IPS-18c (cell line): ENCODE results near the gene COL23A1.

Source experiments
- H3K4me3 ChIP-seq: 2 replicates; pipeline ENCODE4 v1.7.0; 2013; ENCODE audit warnings: low read depth, mild to moderate bottlenecking, low read length, moderate library complexity; ENCODE audit not compliant: insufficient read depth
- H3K9me3 ChIP-seq: one replicate; pipeline ENCODE4 v1.6.1; 2013; ENCODE audit warnings: mild to moderate bottlenecking, low read length, moderate library complexity; ENCODE audit not compliant: control insufficient read depth, insufficient read depth

COL23A1 gene

DNA sequence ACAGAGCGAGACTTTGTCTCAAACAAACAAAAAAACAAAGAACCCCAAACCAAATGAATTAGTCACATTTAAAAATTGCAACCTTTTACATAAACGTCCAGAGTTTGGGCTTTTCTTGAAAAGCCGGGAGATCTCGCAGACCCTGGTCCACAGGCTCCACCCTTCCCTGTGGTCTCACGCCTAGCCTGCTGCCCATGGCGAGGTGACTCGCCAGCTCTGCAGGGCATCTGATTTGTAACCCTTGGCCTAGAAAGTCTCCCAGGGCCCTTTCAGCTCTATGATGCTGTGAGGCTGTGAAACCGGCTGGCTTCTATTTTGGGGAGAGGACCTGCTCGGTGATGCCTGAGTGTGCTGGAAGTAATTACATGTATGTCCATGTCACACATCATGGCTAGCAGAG, 312.8 kb downstream of the COL23A1 start:
- H3K9me3 ChIP-seq: peaks cover 3% of the 10 kb centered on the region
- no peak overlapping the region for H3K4me3 ChIP-seq

DNA sequence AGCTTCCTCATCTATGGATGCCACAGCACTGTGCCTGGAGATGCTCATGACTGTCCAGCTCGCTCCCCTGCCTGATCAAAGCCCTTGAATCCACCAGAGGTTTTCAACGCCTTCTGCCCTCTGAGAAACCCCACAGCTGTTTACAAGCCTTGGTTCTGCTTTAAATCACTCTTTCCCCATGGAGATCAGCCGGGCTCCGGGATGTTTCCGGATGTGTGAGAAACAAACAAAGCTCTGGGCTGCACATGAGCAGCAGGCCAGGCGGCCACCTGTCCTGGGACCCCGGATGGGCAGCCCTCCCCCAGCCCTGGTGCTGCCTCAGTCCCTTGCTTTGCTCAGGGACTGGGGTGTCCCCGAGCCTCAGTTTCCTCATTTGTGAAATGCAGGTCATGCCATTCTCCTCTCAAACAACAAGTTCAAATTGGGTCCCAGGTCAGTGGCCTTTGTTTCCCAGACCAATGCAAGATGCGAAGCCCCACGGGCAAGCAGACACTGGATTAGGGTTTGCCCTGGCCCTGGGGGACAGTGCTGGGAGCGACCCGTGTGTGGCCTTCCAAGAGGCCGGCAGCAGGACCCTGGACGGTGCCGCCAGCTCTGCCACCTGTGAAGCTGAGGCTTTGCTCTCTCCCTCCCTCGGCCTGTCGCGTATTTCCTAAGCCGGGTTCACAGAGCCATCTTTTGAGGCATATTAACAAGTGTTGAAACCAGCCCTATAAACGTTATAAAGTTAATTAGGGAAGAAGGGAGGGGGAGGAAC, 315.2 kb downstream of the COL23A1 start:
- H3K4me3 ChIP-seq: no peak overlapping the region
- H3K9me3 ChIP-seq: peaks cover 3% of the 10 kb centered on the region

DNA sequence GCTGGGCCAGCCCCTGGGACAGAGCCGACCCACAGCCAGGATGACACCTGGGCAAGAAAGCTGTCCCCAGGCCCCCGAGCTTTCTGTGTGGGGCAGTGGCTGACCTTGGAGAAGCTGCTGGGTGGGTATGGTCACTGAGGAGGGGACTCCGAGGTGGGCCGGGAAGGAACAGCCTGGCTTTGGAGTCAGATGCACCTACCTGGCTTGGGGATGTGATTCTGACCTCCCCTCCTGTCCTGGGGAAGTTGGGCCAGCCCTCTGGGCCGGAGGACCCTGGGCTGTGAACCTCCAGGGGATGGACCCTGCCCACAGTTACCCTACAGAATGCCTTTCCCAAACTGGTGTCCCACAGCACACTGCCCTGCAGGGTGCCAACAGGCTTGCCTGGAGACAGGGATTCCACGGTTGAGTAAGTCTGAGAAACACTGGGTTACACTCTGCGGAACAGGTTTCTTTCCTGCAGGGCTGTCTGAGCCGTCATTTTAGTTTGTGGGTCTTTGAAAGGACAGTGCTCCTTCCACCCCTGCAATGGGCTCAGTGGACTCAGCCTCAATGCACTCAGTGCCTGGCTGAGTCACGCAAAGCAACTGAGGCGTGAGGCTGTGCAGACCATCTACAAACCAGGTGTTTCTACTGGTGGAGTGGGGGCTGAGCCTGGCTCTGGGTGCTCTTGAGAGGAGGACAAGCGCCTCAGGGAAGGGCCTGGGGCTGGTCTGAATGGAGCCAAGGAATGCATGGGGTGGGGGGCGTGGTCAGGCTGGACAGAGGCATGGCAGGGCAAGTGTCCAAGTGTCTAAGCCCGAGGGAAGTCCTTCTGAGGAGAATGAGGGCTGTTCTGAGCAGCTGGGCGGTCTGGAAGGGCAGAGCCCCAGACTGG, 316.3 kb downstream of the COL23A1 start:
- Histone ChIP-seq H3K9me3 (peaks cover 3% of the 10 kb centered on the region), H3K4me3 (no peak overlapping the region)

DNA sequence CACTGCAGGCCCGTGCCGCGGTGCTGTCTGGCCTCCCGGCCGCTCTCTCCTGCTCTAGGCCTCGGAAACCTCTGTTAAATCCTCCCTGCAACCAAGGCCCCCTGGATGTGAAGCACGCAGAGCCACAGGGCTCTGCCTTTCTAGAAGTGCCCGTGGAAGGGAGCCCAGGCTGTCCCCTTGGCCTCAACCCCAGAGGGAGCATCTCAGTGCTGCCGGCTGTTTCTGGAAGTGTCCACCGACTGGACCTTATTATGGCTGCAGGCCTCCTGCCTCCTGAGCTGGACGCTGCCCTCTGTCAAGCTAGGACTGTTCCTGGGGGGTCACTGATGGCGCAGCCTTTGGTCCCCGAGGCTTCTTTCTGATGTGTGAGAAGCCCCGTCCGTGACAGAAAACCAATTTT, 317.2 kb downstream of the COL23A1 start:
- peaks cover 3% of the 10 kb centered on the region for H3K9me3 ChIP-seq
- H3K4me3 ChIP-seq: no peak overlapping the region

DNA sequence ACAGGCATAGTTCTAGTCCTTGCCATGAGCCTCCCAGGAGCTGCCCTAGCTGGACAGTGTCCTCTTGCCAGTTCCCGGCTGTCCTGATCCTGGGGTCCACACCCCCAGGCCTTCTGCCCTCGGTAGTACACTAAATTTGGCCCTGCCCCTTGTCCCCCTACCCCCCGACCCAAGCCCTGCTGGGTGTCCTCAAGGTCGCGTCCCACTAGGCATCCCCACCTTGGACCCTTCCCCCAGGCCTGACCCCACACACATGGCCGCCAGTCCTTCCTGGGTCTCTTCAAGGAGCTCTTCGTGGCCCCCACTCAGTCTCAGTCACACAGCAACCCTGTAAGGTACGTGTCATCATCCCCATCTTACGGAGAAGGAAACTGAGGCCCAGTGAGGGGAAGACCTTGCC, 317.6 kb downstream of the COL23A1 start:
- H3K4me3 ChIP-seq: no peak overlapping the region
- peaks cover 3% of the 10 kb centered on the region for H3K9me3 ChIP-seq

DNA sequence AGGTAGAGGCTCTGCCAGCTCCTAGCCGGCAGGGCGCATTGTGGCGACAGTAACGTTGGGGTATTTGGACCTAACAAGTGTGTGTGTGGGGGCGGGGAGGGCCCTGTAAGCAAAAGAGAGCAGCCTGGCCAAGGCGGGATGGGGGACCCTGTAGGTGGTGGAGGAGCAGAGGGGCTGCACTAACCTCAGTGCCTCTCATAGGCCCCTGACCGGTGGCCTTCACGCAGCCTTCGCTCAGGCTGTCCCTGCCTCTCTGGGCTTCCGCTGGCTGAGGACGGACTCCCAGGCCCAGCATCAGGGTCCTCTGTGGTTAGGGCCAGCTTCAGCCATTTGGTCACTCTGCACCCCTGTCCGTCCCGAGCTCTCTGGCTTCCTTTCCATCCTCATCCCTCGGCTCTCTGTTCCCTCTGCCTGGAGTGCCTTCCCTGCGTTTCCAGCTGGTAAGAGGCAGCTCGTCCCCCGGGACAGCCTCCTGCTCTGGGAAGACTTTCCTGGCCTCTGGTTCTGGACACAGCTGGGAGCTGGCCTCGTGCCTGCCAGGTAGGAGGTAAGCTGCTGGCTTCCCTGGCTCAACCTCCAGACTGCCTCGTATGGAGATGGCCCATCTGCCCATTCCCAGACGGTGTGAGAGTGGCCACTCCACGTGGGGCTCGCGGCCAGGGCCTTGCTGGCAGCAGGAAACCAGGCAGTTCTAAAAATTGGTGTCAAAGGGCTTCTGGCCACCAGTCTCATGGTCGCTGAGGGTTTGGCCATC, 318.3 kb downstream of the COL23A1 start:
- Histone ChIP-seq H3K9me3 (peaks cover 3% of the 10 kb centered on the region), H3K4me3 (no peak overlapping the region)

DNA sequence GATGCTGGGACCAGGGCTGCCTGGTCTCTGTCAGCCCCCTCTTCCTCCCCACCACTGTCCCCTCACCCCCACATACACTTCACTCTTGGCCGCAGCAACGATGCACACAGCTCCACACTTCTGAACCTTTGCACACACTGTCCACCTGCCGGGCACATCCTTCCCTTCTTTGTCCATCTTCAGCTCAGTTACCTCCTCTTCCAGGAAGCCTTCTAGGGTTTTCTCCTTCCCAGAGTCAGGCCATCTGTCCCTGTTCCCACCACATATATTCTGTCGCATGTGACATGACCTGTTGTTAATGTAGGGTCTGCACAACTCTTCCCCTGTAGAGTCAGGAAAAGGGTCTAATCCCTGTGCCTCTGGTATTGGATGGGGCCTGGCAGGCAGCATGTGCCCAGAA, 319.0 kb downstream of the COL23A1 start:
- peaks cover under 1% of the 10 kb centered on the region for H3K9me3 ChIP-seq
- no peak overlapping the region for H3K4me3 ChIP-seq

DNA sequence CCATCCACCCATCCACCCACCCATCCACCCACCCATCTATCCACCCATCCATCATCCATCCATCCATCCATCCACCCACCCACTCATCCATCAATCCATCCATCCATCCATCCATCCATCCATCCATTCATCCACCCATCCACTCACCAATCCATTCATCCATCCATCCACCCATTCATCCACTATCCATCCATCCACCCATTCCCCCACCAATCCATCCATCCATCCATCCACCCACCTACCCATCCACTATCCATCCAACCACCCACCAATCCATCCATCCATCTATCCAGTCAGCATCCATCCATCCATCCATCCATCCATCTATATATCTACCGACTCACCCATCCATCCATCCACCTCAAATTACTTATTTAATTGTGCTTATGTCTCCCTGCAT, 320.7 kb downstream of the COL23A1 start:
- H3K4me3 ChIP-seq: no peak overlapping the region
- no peaks in the 10 kb centered on the region for H3K9me3 ChIP-seq

DNA sequence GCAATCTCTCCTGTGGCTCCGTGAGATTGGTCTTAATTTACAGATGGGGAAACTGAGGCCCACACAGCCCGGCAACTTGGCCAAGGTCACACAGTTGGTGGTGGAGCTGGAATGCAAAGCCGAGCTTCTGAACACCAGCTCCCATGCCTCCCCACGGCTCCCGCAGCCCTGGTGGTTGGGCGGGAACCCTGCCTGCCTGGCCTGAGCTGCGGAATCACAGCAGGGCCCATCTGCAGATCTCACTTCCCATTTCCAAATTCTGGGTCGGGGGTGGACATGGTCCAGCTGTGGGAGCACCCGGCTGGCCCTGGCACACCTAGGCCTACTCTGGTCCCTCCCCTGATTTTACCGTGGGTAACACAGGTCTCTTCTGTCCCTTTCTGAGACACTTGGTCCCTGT, 322.3 kb downstream of the COL23A1 start:
- Histone ChIP-seq H3K9me3 (no peaks in the 10 kb centered on the region), H3K4me3 (no peak overlapping the region)

DNA sequence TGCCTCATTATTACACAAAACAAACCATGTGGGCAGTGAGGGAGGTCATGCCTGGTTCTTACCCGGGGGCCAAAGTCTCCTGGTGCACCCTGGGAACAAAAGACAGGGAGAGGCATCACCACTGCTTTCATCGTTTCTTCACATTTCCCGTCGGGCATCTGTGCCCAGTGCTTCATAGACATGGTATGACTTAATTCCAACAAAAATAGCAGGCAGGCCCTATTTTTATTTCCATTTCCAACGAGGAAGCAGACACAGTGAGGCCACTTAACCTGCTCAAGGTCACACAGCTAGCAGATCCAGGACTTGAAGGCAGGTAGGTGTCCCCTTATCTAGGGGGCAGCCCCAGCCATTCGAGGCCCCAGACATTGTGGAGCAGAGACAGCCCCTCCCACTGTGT, 322.9 kb downstream of the COL23A1 start:
- H3K9me3 ChIP-seq: no peaks in the 10 kb centered on the region
- H3K4me3 ChIP-seq: no peak overlapping the region

DNA sequence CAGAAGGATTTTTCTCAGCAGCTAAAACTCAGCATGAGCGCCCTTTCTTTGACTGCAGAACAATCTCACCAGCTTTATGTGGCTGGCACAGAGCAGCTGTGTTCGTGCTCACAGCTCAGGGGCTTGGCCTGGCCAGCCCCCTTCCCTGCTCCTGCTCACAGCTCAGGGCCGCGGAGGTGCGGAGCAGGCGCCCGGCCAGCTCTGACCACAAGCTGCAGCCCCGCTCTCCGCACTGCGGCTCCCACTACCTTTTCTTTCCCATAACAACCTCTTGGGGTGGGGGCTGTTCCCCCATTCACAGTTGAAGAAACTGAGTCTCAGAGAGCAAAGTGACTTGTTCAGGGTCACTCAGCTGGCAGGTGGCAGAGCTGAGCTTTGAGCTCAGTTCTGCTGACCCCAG, 323.6 kb downstream of the COL23A1 start:
- no peaks in the 10 kb centered on the region for H3K9me3 ChIP-seq
- no peak overlapping the region for H3K4me3 ChIP-seq

DNA sequence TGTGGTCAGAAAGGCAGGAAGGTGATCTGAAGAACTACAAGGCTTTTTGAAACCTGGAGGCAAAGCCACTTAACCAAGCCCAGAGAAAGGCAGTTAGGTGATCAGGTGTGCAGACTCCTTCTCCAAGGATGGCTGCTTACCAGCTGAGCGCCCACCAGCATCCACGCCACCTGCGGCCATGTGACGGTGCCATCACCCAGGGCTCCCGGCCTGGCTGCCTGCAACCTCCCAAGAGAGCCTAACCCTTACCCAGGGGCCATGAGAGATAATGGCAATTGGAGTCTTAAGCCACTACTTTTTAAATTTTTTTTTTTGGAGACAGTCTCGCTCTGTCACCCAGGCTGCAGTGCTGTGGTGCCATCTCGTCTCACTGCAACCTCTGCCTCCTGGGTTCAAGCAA, 324.4 kb downstream of the COL23A1 start:
- Histone ChIP-seq H3K4me3 (no peak overlapping the region), H3K9me3 (no peaks in the 10 kb centered on the region)

DNA sequence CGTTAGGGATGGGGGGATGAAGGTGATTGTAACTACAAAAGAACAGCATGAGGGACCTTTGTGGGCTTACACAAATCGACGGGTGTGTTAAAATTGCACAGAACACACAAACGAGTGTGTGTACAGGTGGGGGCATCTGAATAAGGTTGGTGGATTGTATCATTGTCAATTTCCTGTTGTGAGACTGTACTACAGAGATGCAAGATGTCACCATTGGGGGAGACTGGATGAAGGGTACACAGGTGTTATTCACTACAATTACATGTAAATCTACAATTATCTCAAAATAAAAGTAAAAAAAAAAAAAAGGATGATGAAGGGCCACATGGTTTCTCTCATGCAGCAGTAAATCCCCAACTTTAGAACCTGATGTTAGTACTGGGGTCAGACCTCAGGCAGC, 326.1 kb downstream of the COL23A1 start:
- no peaks in the 10 kb centered on the region for H3K9me3 ChIP-seq
- H3K4me3 ChIP-seq: no peak overlapping the region

DNA sequence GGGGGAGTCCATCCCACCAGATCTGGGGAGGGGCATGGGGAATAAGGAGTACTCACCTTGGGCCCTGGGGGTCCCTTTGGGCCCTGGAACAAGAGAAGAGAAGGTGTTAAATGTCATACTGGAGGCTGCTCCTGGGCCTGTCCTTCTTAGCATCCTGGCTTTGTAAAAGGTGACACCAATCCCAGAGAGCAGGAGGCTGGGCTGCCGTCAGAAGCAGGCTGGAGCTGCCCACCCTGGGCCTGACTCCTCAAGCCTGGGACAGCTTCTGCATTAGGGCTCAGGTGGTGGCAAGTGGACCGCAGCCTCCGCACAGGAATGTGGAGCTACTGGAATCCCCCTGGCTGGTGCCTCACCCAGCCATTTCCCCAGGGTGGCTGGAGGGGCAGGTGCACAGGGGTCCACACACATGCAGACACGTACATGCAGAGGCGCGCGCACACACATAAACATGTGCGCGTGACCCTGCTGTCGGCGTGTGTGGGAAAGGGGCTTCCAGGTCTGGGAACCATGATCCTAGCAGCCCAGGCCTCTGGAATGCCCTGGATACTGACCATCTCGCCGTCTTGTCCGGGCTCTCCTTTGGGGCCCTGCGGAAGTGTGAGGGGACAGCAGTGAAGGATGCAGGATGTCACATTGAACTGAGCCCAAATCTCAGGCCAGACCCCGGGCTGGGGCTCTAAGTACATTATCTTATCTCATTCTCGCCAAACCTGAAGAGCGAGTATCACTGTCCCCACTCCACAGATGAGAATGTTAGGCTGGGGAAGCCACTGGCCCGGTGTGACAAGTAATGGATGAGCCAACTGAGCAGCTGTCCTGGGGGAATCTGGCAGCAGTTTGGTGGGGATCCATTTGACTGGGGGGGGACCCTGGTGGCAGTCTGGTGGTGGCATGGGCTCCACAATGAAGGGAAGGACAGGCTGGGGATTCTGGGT, 328.3 kb downstream of the COL23A1 start:
- Histone ChIP-seq H3K4me3 (no peak overlapping the region), H3K9me3 (no peaks in the 10 kb centered on the region)

DNA sequence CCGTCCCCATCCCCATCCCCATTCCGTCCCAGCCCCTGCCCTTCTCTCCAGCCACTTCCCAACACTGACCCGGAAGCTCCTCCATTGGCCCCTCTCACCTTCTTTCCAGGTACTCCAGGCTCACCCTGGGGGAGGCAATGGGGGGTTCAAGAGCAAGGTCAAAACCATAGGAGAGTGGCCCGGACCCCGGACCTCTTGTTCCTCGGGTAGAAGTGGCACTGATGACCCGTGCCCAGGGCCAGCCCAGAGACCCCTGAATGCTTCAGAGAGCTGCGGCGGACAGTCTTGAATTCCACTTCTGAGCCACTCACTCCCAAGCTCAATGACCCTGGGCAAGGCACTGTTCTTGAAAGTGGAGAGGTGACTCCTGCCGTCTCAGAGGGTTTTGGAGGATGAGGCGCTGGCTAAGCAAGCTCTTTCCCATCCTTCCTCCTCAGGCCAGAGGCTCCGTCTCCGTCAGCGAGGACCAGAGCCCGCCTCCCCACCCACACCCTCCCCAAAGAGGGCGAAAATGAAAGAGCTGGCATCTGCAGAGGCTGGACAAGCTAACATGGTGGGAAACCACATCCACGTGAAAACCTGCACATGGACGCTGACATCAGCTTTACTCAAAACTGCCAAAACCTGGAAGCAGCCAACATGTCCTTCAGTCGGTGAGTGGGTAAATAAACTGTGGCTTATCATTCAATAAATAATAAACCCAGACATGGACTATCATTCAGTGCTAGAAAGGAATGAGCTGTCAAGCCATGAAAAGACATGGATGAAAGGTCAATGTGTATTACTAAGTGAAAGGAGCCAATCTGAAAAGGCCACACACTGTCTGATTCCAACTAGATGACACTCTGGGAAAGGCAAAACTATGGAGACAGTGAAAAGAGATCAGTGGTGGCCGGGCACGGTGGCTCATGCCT, 330.3 kb downstream of the COL23A1 start:
- Histone ChIP-seq H3K4me3 (no peak overlapping the region), H3K9me3 (no peaks in the 10 kb centered on the region)

DNA sequence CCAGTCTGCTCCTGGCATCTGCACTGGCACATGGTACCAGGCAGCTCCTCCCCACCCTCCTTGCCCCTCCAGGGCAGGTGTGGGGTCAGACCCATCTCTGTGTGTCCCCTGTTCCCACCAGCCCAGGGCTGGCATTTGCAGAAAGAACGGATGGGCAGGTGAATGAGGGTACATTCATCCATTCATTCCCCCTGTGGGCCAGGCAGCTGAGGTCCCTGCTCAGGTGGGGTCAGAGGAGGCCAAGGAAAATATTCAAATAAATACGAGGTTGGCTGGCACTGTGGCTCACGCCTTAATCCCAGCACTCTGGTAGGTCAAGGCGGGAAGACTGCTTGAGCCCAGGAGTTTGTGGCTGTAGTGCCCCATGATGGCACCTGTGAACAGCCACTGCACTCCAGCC, 332.5 kb downstream of the COL23A1 start:
- H3K9me3 ChIP-seq: peaks cover 4% of the 10 kb centered on the region
- no peak overlapping the region for H3K4me3 ChIP-seq
